Lung (tissue), 12 donors: ENCODE results near the gene FRMD4A. TPM values are rescaled to one million over a fixed set of nuclear protein-coding genes. Genes with fewer than 3 reads are reported as not detected.

Experiments used
- ATAC-seq: fragments of 200-7000 bp; cut with Tn5 transposase; one replicate; pipeline ENCODE4 v1.9.1; 2020; ENCODE audit warnings: moderate number of reproducible peaks; ENCODE audit not compliant: insufficient read depth, low FRiP score
- DNase-seq, 3 donors: peaks; one replicate each; pipeline ENCODE4 v3.0.0-alpha.2; 2013 to 2017
- H3K27ac ChIP-seq, 2 donors: one replicate each; pipeline ENCODE4 v1.5.1; 2013; ENCODE audit warnings: mild to moderate bottlenecking in 2 of 2, moderate library complexity in 2 of 2, control low read depth in 1 of 2, inconsistent platforms in 1 of 2, low read depth in 1 of 2, low read length in 1 of 2
- H3K27me3 ChIP-seq, 3 donors: one replicate each; pipeline ENCODE4 v1.5.1; 2013; ENCODE audit warnings: low read length in 2 of 3; ENCODE audit not compliant: control insufficient read depth in 3 of 3, insufficient read depth in 3 of 3
- H3K36me3 ChIP-seq, 4 donors: one replicate each; pipeline ENCODE4 v1.5.1; 2013; ENCODE audit warnings: low read length in 4 of 4, mild to moderate bottlenecking in 1 of 4, moderate library complexity in 1 of 4; ENCODE audit not compliant: control insufficient read depth in 4 of 4, insufficient read depth in 4 of 4
- H3K4me1 ChIP-seq, 5 donors: one replicate each; pipeline ENCODE4 v1.5.1; 2013; ENCODE audit warnings: low read length in 5 of 5, mild to moderate bottlenecking in 2 of 5, moderate library complexity in 1 of 5; ENCODE audit not compliant: control insufficient read depth in 5 of 5, insufficient read depth in 5 of 5
- H3K4me3 ChIP-seq: one replicate; pipeline ENCODE4 v1.5.1; 2013; ENCODE audit warnings: mild to moderate bottlenecking, control low read depth, moderate library complexity
- H3K9ac ChIP-seq, 2 donors: one replicate each; pipeline ENCODE4 v1.5.1; 2013; ENCODE audit warnings: low read length in 2 of 2, control low read depth in 1 of 2; ENCODE audit not compliant: insufficient read depth in 1 of 2
- H3K9me3 ChIP-seq, 4 donors: one replicate each; pipeline ENCODE4 v1.5.1; 2013; ENCODE audit warnings: low read length in 3 of 4, mild to moderate bottlenecking in 1 of 4, moderate library complexity in 1 of 4; ENCODE audit not compliant: control insufficient read depth in 4 of 4, insufficient read depth in 3 of 4
- CTCF ChIP-seq: IDR thresholded peaks from 2 replicates; pipeline ENCODE4 v1.5.1; 2012; ENCODE audit warnings: mild to moderate bottlenecking; ENCODE audit errors: control extremely low read depth, extremely low read depth
- WGBS, 2 donors: extraction: QIAGEN DNeasy Blood & Tissue Kit; methylation state at CpG; one replicate each; pipeline ENCODE4 v1.1.7; 2013; 5-methylcytosine and 5-hydroxymethylcytosine counted together
- polyA plus RNA-seq, 2 donors: library from polyadenylated mRNA; stranded (reverse); fragments of 200-250 nt; gene quantifications; one replicate each; pipeline ENCODE4 v1.2.1, GENCODE V29; 2013
- total RNA-seq, 2 donors: library from RNA; depleted of rRNA in 1 of 2; stranded (reverse); fragments of >200 nt in 1 of 2; gene quantifications; one replicate each; pipeline ENCODE4 v1.2.1, GENCODE V29; 2014 to 2021
- donor health status: control.
- donor health status: control.
- donor health status: Bipolar disorder and iron deficiency.
- donor health status: healthy.
- donor health status: DM: yes; HTN: yes; CAD: no.

Gene FRMD4A
- total and polyA plus RNA-seq, 4 donors, result 12.0 to 64.5 (median 29.3) TPM

GRCh38 chr10:14017467-14017866, 313.3 kb downstream of the FRMD4A start:
- WGBS, 2 donors, result 64 to 67% methylated on average over 3 of the region's 3 CpGs
- Histone ChIP-seq H3K4me1 (peaks cover 2 to 28% (median 5%) of the 10 kb centered on the region in 5 donors), H3K9ac (no peak overlapping the region), H3K27me3 (no peaks in the 10 kb centered on the region), H3K9me3 (peaks cover 0 to 2% (median 0%) of the 10 kb centered on the region in 4 donors), H3K27ac (no peak overlapping the region), H3K4me3 (no peak overlapping the region), H3K36me3 (no peaks in the 10 kb centered on the region)
- ATAC-seq (no peak), DNase-seq (no peak)
- TF ChIP-seq CTCF, result no peak

DNA sequence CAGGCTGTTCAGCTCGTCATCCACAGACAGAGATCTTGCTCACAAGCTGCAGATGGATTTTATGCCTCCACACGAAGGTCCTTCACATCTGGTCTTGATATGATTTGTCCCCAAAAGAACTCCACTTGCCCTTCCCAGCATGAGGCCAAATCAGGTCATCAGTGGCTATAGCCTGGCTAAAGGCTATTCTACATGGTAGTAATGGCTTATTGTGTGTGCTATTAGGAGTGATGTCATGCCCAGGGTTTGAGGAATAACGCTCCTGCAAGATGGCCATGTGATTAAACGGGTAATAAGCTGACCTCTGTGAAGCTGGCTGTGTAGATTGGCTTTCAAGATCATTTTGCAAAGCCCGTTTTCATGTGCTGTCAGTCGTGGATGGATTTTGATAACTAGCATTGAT, 313.8 kb downstream of the FRMD4A start:
- WGBS, 2 donors, result 89% methylated on average over 6 of the region's 6 CpGs
- H3K4me3 ChIP-seq, result no peak overlapping the region
- H3K9me3 ChIP-seq, result peaks cover 0 to 2% (median 0%) of the 10 kb centered on the region in 4 donors
- H3K36me3 ChIP-seq, result no peaks in the 10 kb centered on the region
- DNase-seq (no peak), ATAC-seq (no peak)
- H3K9ac ChIP-seq, result no peak overlapping the region
- no peak for TF ChIP-seq CTCF
- no peaks in the 10 kb centered on the region for H3K27me3 ChIP-seq
- H3K4me1 ChIP-seq, result peaks cover 2 to 24% (median 5%) of the 10 kb centered on the region in 5 donors
- no peak overlapping the region for H3K27ac ChIP-seq

GRCh38 chr10:14016011-14016536, 314.6 kb downstream of the FRMD4A start:
- peak; percentile 74 to 92 (median 81) for DNase-seq
- WGBS, 2 donors, result 15 to 28% methylated on average over 8 of the region's 8 CpGs

More at GRCh38 chr10:14016011-14016536, 314.6 kb downstream of the FRMD4A start:
- peaks cover 2 to 24% (median 5%) of the 10 kb centered on the region in 5 donors for H3K4me1 ChIP-seq
- H3K27ac ChIP-seq, result no peak overlapping the region
- no peak overlapping the region for H3K4me3 ChIP-seq
- no peaks in the 10 kb centered on the region for H3K36me3 ChIP-seq
- no peaks in the 10 kb centered on the region for H3K27me3 ChIP-seq
- H3K9ac ChIP-seq, result no peak overlapping the region
- TF ChIP-seq CTCF, result no peak
- ATAC-seq, result peak; percentile 38
- H3K9me3 ChIP-seq, result peaks cover 0 to 2% (median 0%) of the 10 kb centered on the region in 4 donors
